Ovary (tissue), 3 donors: Measurements from ENCODE around the gene SETD2.

Experiments used
- POLR2A ChIP-seq: fragments of 450-650 bp; IDR thresholded peaks from one replicate; pipeline ENCODE4 v1.6.1; 2017; ENCODE audit warnings: antibody characterized with exemption, mild to moderate bottlenecking, moderate library complexity
- TF ChIP-seq, protein P1 (sequence below), 3 donors: fragments of 450-650 bp in 2 of 3; fragments of 200-600 bp in 1 of 3; IDR thresholded peaks; one replicate each; pipeline versions ENCODE4 v1.5.1 to v1.8.0; 2016 to 2022; ENCODE audit warnings: antibody characterized with exemption in 3 of 3, mild to moderate bottlenecking in 1 of 3
- donor health status: DM: no; HTN: no; CAD: no.

GRCh38 chr3:47121409-47121808 lies 42.5 kb downstream of the SETD2 start:
- TF ChIP-seq, protein P1, sequence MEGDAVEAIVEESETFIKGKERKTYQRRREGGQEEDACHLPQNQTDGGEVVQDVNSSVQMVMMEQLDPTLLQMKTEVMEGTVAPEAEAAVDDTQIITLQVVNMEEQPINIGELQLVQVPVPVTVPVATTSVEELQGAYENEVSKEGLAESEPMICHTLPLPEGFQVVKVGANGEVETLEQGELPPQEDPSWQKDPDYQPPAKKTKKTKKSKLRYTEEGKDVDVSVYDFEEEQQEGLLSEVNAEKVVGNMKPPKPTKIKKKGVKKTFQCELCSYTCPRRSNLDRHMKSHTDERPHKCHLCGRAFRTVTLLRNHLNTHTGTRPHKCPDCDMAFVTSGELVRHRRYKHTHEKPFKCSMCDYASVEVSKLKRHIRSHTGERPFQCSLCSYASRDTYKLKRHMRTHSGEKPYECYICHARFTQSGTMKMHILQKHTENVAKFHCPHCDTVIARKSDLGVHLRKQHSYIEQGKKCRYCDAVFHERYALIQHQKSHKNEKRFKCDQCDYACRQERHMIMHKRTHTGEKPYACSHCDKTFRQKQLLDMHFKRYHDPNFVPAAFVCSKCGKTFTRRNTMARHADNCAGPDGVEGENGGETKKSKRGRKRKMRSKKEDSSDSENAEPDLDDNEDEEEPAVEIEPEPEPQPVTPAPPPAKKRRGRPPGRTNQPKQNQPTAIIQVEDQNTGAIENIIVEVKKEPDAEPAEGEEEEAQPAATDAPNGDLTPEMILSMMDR (IDR thresholded peaks at IDR 0.05): no peak
- TF ChIP-seq POLR2A: no peak
